Parathyroid adenoma (tissue), 2 donors: Measurements from ENCODE around the gene KLHL26.

Source experiments
- H2AFZ ChIP-seq: fragments of 300-600 bp; sonication (generic); one replicate; pipeline ENCODE4 v1.7.0; 2017; ENCODE audit warnings: antibody characterized with exemption, mild to moderate bottlenecking
- H3K27ac ChIP-seq: fragments of 300-600 bp; sonication (generic); one replicate; pipeline ENCODE4 v1.7.0; 2017
- H3K27me3 ChIP-seq: fragments of 300-600 bp; sonication (generic); one replicate; pipeline ENCODE4 v1.7.0; 2017; ENCODE audit warnings: low read length; ENCODE audit not compliant: control insufficient read depth, insufficient read depth
- H3K36me3 ChIP-seq: fragments of 300-600 bp; sonication (generic); one replicate; pipeline ENCODE4 v1.7.0; 2017; ENCODE audit warnings: low read length; ENCODE audit not compliant: control insufficient read depth, insufficient read depth
- H3K4me1 ChIP-seq: fragments of 300-600 bp; sonication (generic); one replicate; pipeline ENCODE4 v1.7.0; 2017; ENCODE audit warnings: control low read depth
- H3K4me2 ChIP-seq: fragments of 300-600 bp; sonication (generic); one replicate; pipeline ENCODE4 v1.7.0; 2017; ENCODE audit warnings: low read length
- H3K4me3 ChIP-seq: fragments of 300-600 bp; sonication (generic); one replicate; pipeline ENCODE4 v1.7.0; 2017; ENCODE audit warnings: low read depth, low read length
- H3K79me2 ChIP-seq: fragments of 300-600 bp; sonication (generic); one replicate; pipeline ENCODE4 v1.7.0; 2017; ENCODE audit warnings: control low read depth
- H3K9ac ChIP-seq: fragments of 300-600 bp; sonication (generic); one replicate; pipeline ENCODE4 v1.7.0; 2017; ENCODE audit warnings: mild to moderate bottlenecking
- H3K9me3 ChIP-seq: fragments of 300-600 bp; sonication (generic); one replicate; pipeline ENCODE4 v1.7.0; 2017; ENCODE audit warnings: low read length; ENCODE audit not compliant: control insufficient read depth
- TF ChIP-seq, protein P1 (sequence below): fragments of 300-600 bp; sonication (generic); IDR thresholded peaks from one replicate; pipeline ENCODE4 v1.7.0; 2017; ENCODE audit warnings: antibody characterized with exemption, mild to moderate bottlenecking
- donor health status: primary hyperparathyroidism.

Gene KLHL26

DNA sequence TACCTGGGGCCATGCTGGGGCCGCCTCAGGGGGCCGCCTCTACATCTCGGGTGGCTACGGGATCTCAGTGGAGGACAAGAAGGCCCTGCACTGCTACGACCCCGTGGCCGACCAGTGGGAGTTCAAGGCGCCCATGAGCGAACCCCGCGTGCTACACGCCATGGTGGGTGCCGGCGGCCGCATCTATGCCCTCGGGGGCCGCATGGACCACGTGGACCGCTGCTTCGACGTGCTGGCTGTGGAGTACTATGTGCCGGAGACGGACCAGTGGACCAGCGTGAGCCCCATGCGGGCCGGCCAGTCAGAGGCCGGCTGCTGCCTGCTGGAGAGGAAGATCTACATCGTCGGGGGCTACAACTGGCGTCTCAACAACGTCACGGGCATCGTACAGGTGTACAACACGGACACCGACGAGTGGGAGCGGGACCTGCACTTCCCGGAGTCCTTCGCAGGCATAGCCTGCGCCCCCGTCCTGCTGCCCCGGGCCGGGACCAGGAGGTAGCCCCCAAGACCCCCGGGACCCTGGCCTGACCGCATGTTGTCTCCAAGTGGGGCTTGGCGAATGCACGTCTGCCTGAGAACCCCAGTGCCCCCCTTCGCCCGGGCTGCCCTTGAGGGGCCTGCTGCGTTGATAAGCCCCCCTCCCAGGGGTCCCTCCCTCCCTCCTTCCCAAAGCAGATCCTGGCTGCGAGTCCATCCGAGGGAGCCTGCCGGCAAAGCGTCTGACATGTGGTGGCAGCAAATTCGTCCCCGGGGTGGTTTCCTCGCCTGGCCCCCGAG is 32.1 kb downstream of the KLHL26 start:
- H3K4me1 ChIP-seq, result no peaks in the 10 kb centered on the region
- no peaks in the 10 kb centered on the region for H3K79me2 ChIP-seq
- no peak overlapping the region for H3K27ac ChIP-seq
- H3K9me3 ChIP-seq, result no peaks in the 10 kb centered on the region
- H3K9ac ChIP-seq, result no peak overlapping the region
- no peaks in the 10 kb centered on the region for H3K27me3 ChIP-seq
- no peak overlapping the region for H3K4me3 ChIP-seq
- no peaks in the 10 kb centered on the region for H3K36me3 ChIP-seq
- no peak overlapping the region for H3K4me2 ChIP-seq
- TF ChIP-seq, protein P1, sequence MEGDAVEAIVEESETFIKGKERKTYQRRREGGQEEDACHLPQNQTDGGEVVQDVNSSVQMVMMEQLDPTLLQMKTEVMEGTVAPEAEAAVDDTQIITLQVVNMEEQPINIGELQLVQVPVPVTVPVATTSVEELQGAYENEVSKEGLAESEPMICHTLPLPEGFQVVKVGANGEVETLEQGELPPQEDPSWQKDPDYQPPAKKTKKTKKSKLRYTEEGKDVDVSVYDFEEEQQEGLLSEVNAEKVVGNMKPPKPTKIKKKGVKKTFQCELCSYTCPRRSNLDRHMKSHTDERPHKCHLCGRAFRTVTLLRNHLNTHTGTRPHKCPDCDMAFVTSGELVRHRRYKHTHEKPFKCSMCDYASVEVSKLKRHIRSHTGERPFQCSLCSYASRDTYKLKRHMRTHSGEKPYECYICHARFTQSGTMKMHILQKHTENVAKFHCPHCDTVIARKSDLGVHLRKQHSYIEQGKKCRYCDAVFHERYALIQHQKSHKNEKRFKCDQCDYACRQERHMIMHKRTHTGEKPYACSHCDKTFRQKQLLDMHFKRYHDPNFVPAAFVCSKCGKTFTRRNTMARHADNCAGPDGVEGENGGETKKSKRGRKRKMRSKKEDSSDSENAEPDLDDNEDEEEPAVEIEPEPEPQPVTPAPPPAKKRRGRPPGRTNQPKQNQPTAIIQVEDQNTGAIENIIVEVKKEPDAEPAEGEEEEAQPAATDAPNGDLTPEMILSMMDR, result no peak
- H2AFZ ChIP-seq, result no peak overlapping the region

DNA sequence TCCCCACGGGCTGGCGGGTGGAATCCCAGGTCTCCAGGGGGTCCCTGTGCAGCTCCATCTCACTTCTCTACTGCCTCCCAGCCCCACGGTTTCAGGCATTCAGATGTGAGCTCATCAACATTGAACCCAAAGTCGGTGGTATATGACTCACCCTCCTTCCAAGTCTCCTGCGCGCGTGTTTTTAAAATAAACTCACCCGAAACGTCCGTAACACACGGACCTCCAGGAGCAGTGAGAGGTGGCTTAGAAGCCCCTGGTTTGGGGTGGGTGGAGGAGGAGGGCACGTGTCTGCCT is 32.6 kb downstream of the KLHL26 start:
- Histone ChIP-seq H3K4me3 (no peak overlapping the region), H3K36me3 (no peaks in the 10 kb centered on the region), H3K27ac (no peak overlapping the region), H3K4me2 (no peak overlapping the region), H3K79me2 (no peaks in the 10 kb centered on the region), H3K9ac (no peak overlapping the region), H2AFZ (no peak overlapping the region), H3K9me3 (no peaks in the 10 kb centered on the region), H3K27me3 (no peaks in the 10 kb centered on the region), H3K4me1 (peaks cover 3% of the 10 kb centered on the region)
- TF ChIP-seq, protein P1, result no peak

DNA sequence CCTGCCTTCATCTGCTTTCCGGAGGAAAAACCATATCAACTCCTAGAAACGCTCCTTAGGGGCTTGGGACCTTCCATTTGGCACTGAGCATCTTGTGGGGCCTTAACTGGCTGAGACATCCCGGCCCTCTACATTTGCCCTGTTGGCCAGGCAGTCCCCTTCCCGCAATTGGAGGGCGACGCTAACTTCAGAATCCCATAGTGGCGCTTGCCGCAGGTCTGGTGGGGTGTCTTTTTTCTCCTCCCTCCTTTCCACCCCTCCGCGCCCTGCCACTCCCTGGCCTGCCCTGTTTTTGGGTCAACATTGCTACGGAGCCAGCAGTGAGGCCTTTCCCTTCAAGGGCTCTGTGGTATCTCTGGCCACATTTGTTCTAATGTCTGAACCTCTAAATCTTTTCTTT is 33.1 kb downstream of the KLHL26 start:
- Histone ChIP-seq H3K79me2 (no peaks in the 10 kb centered on the region), H3K9ac (no peak overlapping the region), H3K27ac (no peak overlapping the region), H2AFZ (no peak overlapping the region), H3K4me3 (no peak overlapping the region), H3K9me3 (no peaks in the 10 kb centered on the region), H3K4me1 (peaks cover 5% of the 10 kb centered on the region), H3K27me3 (no peaks in the 10 kb centered on the region), H3K36me3 (no peaks in the 10 kb centered on the region), H3K4me2 (no peak overlapping the region)
- TF ChIP-seq, protein P1, result no peak

DNA sequence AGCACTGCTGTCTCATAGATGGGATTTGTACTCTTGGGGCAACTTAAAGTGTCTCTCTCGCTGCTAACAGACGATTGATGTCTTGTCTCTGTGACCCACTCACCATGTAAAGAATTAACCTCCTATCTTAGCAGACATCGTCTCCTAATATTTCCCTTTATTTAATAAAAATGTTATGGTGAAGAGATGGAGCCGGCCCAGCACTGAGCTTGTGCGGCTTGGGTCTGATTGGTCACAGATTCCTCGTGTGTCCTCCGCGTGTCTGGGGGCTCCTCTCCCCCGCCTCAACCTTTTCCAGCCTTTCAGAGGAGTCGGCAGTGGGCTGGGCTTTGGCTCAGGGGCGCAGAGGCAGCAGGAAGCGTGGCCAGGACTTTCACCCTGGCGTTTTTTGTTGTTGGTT is 33.5 kb downstream of the KLHL26 start:
- no peaks in the 10 kb centered on the region for H3K9me3 ChIP-seq
- no peak overlapping the region for H2AFZ ChIP-seq
- H3K36me3 ChIP-seq, result no peaks in the 10 kb centered on the region
- H3K4me3 ChIP-seq, result no peak overlapping the region
- no peaks in the 10 kb centered on the region for H3K79me2 ChIP-seq
- H3K4me2 ChIP-seq, result no peak overlapping the region
- H3K27ac ChIP-seq, result no peak overlapping the region
- TF ChIP-seq, protein P1, result no peak
- H3K4me1 ChIP-seq, result peaks cover 7% of the 10 kb centered on the region
- H3K9ac ChIP-seq, result no peak overlapping the region
- no peaks in the 10 kb centered on the region for H3K27me3 ChIP-seq
